Raji (cell line): ENCODE measurements around the gene NPC2.

Experiments
- POLR2A ChIP-seq: IDR thresholded peaks from 2 replicates; pipeline ENCODE4 v1.6.1; 2011; ENCODE audit warnings: low read depth, low read length, control low read depth; ENCODE audit not compliant: insufficient read depth

The NPC2 gene

DNA sequence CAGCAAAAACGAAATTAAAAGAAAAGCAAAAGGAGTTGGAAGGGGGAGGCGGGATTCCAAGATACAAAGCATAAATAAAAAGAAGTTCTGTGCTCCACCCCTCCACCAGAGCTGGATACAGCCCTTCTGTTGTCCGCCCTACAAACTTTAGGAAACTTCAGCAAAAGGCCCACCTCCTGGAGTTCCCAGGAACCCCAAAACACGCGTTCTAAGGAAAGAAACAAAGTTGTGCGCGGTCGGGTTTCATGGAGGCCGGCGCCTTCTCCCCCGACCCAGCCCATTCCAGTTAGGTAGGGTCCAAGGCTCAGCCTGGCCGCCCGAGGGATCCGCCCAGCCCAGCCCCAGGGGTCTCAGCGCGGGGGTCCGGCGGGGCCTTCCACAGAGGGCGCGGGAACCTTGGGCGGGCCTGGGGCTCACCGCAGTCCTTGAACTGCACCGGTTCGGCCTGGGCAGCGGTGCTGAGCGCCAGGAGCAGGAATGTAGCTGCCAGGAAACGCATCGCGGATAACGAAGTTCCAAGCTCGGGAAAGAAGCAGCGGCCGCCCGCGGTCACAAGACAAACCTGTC is at the start of gene NPC2:
Gene NPC2, minus strand, starts transcription at position 530 of the 567 bp plus-strand sequence. Its CDS starts 31 bp downstream, at position 499.
- TF ChIP-seq POLR2A = no peak

DNA sequence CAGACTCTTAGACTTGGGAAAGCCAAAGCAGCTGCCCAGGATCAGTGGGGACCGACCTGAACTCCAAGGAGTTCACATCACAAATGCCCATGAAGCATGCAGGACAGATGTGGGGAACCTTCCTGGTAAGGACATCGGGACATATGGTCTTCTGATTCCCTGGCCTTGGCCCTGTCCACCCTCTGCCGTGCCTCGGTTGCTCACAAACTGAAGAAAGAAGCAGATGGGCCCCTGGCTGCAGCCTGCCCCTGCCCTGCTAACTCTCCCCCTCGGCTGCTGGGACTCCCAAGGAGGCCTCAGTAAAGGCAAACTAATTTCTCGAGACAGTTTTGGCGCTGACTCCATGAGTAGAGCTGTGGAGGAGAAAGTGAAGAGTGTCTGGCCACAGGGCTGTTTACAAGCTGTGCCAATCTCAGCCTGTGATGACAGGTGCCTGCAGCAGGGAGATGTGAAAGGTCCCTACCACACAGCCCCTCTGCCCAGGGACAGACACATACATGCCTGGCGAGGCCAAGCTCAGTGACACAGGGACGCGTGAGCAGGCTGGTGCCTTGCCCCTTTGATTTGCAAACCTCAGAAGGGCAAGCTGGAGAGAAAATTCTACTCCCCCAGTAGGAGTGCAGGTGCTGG is 49.1 kb upstream of the NPC2 start:
- TF ChIP-seq POLR2A = no peak

DNA sequence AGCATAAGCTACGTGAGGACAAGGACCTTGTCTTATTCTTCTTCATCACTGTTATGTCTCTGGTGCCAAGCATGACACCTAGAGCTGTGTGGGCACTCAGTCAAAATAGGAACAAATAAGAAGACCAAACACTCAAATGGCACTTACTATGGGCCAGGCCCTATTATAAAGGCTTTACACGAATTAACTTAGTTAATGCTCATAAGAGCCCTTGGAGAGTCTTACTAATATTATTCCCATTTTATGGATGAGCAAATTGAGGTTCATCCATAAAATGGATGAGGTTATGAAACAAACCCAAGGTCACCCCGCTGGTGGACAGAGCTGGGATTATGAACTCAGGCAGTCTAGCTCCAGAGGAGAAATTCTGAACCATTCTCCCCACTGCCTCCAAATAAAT is 48.1 kb upstream of the NPC2 start:
- TF ChIP-seq POLR2A = no peak

DNA sequence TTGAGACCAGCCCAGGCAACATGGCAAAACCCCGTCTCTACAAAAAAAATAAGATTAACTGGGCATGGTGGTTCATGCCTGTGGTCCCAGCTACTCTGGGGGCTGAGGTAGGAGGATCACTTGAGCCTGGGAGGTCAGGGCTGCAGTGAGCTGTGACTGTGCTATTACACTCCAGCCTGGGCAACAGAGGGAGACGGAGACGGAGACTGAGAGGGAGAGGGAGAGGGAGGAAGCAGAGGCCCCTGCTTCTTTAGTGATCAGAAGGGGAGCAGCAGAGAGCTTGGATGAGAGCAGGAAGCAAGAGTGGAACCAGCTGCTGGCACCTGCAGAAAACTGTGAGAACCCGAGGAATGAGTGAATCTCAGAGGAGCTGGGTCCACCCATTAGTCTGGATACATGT is 46.4 kb upstream of the NPC2 start:
- TF ChIP-seq POLR2A = no peak

DNA sequence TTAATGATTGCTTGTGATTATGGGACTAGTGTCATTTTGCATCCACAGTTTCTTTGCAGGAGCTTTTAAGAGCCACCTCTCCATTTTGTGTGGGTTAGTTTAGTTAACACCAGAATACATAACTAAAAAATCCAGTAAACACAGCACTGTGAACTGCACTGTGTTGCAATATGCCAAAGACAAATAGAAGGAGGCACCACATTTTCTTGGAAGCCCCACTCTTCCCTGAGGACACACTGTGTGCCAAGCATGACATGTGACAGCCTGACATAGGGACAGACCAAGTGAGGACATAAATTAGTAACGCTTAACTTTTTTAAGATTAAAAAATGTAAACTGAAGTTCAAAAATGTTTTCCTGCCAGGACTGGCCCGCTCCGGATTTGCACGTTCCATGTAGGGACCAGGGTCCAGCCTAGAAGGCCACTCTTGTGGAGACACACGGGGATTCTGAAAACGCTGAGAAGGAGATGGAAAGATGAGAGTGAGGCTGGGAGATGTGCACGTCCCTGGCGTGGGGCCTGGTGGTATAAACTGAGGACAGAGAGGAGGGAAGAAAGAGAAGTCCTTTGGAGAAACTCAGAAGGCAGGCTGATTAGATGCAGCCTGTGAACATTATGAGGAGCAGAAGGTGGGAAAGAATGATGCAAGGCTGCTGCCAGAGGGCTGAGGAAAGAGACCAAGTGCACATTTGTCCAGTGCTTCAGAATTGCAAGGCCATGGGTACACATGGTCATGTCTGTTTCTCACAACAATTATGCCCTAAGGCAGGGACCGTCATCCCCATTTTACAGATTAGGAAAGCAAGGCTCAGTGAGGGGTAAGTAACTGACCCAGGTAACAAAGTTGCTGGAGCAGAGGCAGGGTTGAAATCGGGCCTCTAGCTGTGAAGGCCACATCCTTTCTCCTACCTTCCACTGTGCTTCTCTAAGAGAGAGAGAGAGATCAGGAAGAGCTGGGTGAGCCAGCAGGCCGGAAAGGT is 45.6 kb upstream of the NPC2 start:
- no peak for TF ChIP-seq POLR2A

DNA sequence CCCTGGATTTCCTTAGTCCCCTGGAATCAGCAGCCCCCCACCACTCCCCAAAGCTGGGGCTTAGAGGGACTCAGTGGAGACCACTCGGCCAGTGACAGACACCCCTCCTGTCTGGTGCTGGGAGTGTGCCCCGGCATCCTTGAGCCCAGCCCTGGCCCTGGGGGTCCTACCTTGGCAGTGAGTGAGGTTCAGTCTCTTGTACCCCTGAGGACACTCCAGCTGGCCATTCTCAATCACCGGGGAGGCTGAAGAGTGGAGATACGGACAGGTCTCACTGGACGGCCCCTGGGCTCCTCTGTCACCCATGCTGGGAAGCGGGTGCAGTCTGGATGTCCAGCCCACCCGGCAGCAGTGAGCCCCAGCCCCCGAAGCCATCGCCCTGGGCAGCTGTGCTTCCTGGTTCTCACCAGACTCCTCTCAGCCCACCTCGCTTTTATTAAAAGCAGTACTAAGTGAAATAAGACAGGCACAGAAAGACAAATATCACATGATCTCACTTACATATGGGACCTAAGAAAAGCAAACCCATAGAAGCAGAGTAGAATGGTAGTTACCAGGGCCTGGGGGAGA is 42.7 kb upstream of the NPC2 start:
- TF ChIP-seq POLR2A = no peak

DNA sequence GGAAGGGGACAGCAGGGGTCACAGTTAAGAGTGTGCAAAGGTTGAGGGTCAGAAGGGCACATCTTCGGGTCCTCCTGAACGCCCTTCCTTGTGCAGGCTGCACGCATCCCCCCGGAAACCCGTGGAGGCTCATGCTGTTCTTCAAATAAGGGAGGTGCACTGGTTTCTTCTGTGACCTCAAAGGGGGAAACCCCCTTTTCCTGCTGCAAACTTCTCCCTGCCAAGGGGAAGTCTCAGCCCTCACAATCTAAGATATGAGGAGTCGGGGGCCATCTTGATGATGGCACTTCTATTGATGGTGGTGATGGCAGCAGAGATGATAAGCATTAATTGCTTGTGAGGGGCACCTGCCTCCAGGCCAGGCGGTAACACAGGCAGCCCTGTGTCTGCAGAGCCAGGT is 40.5 kb upstream of the NPC2 start:
- TF ChIP-seq POLR2A = no peak

DNA sequence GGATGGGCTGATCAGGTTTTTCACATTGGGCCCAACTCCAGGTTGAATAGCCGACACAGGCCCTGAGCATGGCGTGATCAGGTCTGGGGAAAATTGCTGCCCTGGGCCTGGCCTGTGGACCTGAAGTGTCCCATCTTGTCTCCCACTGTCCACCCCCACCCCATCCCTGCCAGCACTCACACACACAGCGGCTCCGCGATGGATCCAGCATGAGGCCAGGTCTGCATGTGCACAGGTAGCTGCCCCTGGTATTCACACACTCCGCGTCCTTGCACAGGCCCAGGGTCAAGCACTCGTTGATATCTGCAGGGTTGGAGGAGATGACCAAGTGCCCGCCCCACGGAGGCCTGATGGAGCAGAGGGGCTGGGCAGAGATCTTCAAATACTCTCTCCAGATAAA is 39.1 kb upstream of the NPC2 start:
- no peak for TF ChIP-seq POLR2A

DNA sequence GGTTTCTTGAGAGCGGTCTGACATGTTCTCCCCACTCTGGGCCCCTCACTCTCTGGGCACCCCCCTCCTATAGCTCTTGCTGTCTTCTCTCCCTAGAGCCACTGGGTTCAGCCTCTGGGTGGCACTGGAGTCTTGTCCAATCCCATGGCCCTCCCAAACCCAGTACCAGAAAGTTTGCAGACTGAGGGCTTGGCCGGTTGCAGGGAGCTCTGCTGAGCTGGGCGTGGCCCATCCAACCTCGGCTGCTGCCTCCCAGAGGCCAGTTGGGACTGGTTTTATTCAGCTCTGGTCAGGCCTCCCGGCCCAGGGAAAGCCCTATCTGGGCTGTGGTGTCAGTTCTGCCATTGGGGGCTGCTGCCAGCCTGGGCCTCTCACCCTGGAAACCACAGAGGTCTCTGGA is 38.4 kb upstream of the NPC2 start:
- TF ChIP-seq POLR2A = no peak

DNA sequence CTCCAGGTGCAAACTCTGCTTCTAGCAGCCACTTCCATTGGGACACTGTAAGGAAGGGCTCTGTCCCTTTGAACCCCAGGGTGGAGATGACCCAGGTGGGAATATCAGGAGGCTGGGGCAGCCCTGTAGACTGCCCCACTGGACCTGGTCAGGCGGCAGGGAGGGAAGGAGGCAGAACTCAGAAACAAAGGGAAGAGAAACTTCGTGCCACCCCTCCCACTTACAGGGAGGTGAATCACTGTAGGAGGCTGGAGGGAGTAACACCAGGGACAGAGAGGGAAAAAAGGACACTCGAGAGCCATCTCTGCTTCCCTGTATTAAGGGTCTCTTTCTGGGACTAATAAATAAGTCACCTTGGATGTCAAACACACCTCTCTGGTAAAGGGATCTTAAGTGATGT is 37.9 kb upstream of the NPC2 start:
- no peak for TF ChIP-seq POLR2A

DNA sequence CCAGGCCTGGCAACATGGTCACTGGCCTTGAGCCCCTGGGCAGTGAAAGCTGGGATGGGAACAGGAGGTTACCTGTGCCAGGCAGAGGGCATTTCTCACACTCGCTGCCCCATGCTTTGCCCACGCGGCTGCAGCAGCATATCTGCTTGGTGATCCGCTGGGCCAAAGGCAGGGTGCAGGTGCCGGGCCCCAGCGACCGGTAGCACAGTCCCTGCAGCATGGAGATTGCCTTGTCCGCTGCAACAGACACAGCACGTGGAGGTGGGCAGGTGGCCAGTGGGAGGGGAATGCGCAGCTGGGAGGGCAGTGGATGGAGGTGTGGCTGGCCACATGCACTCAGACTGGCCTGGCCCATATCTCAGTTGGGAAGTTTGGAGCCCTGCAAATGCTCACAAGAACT is 35.8 kb upstream of the NPC2 start:
- TF ChIP-seq POLR2A = no peak

DNA sequence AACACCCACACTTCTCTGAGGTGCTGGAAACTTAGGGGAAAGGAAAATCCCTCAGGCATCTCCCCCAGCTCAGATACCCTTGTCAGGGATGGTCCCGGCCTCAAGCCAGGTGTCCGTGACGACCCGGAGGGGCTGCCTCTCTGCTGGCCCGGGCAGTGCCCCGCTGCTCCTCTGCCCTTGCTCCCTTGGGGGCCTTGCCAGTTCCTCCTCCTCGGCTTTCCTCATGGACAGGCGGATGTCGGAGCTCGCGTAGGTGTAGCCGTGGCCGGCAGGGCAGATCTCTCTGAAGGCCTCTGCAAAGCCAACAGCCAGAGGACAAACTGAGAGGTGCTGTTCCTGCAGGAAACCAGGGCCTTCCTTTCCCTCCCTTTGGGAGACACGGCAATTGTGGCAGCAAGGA is 35.3 kb upstream of the NPC2 start:
- TF ChIP-seq POLR2A = no peak

DNA sequence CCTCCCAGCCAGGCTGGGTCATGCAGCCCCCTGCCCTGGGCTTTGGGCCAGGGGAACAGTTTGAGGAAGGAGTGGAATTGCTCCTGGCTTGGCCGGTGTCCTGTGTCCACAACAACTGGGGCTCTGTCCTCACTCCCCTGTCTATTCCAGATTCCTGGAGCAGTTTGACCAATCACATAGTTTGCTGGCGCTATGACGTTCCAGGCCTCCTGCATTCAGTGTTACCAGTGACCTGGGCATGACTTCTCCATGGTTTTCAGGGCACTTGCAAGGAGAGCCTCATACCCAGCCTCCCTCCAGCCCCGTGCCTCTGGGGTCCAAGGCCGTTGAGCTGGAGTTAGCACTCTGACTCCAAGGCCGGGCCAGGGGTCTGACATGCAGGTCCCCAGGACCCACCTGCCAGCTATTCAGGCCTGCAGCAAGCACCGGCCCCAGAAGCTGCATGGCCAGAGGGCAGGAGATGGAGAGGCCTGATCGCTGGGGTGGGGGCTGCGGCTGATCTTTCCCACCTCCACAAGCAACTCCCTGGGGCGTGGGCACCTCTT is 34.7 kb upstream of the NPC2 start:
- TF ChIP-seq POLR2A = no peak

DNA sequence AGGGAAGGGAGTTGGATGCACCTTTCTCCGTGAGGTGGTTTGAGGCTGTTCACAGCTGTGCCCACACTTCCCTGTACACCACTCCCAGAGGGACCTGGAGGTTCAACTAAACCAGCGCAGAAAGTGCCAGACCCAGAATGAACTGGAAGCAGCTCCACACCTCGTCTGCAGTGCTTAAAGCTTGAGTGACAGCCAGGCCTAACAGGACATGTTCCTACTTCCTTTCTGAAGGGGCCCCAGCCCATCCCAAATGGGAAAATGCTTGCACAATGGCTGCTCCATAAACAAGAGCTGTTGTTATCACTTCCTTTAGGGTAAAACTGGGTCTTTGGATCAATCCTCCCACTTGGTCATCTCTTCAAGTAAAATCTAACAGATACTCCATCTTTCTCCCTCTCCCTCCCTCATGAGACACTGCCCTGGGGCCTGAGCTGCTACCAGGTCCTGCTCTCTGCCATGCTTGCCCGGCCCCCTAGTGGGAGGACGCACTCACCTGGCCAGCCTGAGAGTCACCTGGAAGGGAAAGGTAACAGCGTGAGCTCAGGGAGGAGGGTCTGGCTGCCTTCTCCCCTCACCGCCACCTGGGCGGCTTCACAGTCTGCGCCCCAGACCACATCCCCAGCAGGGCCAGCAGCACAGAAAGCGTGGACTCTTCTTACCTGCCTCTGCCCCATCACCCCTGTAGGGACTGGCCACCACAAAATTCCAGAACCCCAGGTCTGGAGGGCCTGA is 33.9 kb upstream of the NPC2 start:
- TF ChIP-seq POLR2A = no peak

DNA sequence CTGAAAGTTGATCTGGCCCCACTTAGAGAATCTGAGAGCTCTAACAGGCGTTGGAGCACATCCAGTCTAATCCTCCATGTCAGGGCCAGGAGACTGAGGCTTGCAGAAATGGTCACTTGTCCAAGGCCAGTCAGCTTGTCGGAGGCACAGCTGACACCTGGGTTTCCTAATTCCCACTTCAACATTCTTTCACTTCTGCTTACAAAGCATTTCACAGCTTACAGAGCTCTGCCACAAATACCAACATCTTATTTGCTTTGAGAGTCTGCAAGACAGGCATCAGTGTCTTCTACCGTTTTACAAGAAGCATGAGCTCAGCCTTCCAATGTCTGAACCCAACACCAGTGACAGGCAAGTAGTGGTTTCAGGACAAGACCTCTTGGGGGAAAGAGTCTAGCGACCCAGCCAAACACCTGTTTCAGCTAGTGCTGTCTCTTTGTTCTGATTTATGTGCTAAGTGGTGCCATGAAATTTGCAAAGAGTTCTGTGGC is 32.3 kb upstream of the NPC2 start:
- no peak for TF ChIP-seq POLR2A

DNA sequence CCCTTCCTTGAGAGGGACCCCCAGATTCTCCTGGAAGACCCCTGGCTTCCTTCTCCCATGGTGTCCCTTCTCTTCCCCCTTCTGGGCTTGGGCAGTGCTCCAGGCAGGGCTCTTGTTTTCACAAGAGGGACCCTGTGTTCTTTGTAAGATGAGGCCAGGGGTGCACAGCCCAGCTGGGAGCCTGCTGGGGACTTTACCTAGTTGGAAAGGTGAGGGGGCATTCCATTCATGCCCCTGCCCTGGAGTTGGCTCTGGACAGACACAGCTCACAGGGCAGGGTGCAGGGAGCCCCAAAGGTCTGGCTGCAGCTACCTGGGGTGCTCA is 31.7 kb upstream of the NPC2 start:
- no peak for TF ChIP-seq POLR2A
